Measurements from ENCODE around the gene MAN1A1.

The MAN1A1 gene

DNA sequence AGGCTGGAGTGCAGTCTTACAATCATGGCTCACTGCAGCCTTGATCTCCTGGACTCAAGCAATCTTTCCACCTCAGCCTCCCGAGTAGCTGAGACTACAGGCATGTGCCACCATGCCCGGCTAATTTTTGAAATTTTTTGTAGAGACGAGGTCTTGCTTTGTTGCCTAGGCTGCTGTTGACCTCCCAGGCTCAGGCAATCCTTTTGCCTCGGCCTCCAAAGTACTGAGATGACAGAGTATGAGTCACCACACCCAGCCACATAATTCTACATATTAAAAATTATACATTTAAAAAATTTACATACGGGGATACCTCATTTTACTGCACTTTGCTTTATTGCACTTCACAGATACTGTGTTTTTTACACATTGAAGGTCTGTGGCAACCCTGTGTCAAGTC lies 115.1 kb downstream of the MAN1A1 start:
- TF ChIP-seq POLR2AphosphoS5 (IDR thresholded peaks at IDR 0.05; ENCODE audit: low read depth, low read length) (no peak), SIN3A (IDR thresholded peaks at IDR 0.05; ENCODE audit: borderline replicate concordance, insufficient read depth, low read length) (no peak), TAF1 (IDR thresholded peaks at IDR 0.05; ENCODE audit: borderline replicate concordance, insufficient read depth, low read length) (no peak), FOXP2 (optimal IDR thresholded peaks at IDR 0.05; ENCODE audit: borderline replicate concordance, extremely low read depth, extremely low read length, insufficient read depth) (no peak)
- TF ChIP-seq, protein P1, sequence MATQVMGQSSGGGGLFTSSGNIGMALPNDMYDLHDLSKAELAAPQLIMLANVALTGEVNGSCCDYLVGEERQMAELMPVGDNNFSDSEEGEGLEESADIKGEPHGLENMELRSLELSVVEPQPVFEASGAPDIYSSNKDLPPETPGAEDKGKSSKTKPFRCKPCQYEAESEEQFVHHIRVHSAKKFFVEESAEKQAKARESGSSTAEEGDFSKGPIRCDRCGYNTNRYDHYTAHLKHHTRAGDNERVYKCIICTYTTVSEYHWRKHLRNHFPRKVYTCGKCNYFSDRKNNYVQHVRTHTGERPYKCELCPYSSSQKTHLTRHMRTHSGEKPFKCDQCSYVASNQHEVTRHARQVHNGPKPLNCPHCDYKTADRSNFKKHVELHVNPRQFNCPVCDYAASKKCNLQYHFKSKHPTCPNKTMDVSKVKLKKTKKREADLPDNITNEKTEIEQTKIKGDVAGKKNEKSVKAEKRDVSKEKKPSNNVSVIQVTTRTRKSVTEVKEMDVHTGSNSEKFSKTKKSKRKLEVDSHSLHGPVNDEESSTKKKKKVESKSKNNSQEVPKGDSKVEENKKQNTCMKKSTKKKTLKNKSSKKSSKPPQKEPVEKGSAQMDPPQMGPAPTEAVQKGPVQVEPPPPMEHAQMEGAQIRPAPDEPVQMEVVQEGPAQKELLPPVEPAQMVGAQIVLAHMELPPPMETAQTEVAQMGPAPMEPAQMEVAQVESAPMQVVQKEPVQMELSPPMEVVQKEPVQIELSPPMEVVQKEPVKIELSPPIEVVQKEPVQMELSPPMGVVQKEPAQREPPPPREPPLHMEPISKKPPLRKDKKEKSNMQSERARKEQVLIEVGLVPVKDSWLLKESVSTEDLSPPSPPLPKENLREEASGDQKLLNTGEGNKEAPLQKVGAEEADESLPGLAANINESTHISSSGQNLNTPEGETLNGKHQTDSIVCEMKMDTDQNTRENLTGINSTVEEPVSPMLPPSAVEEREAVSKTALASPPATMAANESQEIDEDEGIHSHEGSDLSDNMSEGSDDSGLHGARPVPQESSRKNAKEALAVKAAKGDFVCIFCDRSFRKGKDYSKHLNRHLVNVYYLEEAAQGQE (IDR thresholded peaks at IDR 0.05; ENCODE audit: insufficient read depth in 1 of 2, low read depth in 2 of 2, low read length in 2 of 2), result no peak

DNA sequence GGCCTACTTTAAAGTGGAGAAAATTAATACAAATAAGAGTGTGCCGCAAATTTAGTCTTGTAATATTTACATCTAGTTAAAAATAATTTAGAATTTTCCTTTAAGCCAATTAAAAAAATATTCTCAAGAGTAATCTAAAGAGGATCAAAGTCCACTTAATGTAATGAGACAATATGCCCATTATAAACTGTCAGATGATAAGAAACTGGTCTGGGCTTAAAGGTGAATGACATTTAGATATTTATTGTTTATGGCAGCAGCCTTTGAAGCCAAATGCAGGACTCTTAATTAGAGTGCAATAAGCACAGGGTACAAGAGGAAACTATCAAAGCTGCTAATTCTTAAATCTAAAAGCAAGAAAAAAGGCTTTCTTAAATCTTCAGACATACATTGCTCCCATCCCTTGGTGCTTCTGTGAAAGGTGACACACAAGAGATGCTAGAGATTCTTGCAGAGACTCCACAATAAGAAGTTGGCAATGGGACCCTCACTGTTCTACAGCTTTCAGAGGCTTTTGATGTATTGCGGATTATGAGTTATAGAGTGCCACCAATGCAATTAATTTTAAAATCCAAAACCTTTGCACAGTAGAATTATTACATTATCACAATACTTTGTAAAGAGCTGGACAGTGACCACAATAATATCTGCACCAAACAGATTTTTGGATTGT lies 116.1 kb downstream of the MAN1A1 start:
- TF ChIP-seq TAF1 (IDR thresholded peaks at IDR 0.05; ENCODE audit: borderline replicate concordance, insufficient read depth, low read length) (no peak), POLR2AphosphoS5 (IDR thresholded peaks at IDR 0.05; ENCODE audit: low read depth, low read length) (no peak)
- TF ChIP-seq, protein P1 (IDR thresholded peaks at IDR 0.05; ENCODE audit: insufficient read depth in 1 of 2, low read depth in 2 of 2, low read length in 2 of 2), result no peak

DNA sequence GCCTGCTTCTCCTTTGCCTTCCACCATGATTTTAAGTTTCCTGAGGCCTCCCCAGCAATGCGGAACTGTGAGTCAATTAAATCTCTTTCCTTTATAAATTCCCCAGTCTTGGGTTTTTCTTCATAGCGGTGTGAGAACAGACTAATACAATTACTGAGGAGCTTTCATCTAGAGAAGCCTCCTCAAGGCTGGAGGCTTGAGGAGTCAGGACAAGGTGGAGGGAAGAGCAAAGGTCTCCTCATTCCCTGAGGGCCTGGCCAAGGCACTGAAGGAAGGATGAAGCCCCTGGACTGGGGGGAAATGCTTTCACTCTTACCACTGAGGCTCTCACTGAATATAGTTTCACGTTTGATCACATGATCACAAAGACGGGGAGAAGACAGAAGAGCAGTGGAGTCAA lies 118.2 kb downstream of the MAN1A1 start:
- TF ChIP-seq, protein P1 (IDR thresholded peaks at IDR 0.05; ENCODE audit: insufficient read depth in 1 of 2, low read depth in 2 of 2, low read length in 2 of 2), result no peak
- TF ChIP-seq POLR2AphosphoS5 (IDR thresholded peaks at IDR 0.05; ENCODE audit: low read depth, low read length) (no peak), SIN3A (IDR thresholded peaks at IDR 0.05; ENCODE audit: borderline replicate concordance, insufficient read depth, low read length) (no peak), FOXP2 (optimal IDR thresholded peaks at IDR 0.05; ENCODE audit: borderline replicate concordance, extremely low read depth, extremely low read length, insufficient read depth) (no peak), TAF1 (IDR thresholded peaks at IDR 0.05; ENCODE audit: borderline replicate concordance, insufficient read depth, low read length) (no peak)

DNA sequence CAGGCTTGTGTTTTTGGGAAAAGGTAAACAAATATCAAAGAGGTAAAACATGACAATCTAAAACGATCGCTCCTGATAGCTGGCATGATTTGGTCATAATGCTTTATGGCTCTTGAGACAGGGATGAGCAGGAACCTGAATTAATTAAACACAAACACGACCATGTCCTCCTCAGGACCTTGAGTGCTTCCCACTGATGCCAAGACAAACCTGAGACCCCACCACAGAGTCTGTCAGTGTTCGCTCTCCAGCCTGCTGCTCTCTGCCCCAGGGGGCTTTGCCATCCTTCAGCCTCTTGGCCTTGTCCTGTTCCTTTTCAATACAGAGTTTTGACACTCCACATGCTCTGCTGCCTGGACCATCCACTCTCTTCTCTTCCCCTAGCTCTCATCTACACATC lies 119.4 kb downstream of the MAN1A1 start:
- TF ChIP-seq POLR2AphosphoS5 (IDR thresholded peaks at IDR 0.05; ENCODE audit: low read depth, low read length), result no peak
- TF ChIP-seq SIN3A (IDR thresholded peaks at IDR 0.05; ENCODE audit: borderline replicate concordance, insufficient read depth, low read length), result no peak
- TF ChIP-seq FOXP2 (optimal IDR thresholded peaks at IDR 0.05; ENCODE audit: borderline replicate concordance, extremely low read depth, extremely low read length, insufficient read depth), result no peak
- no peak for TF ChIP-seq TAF1 (IDR thresholded peaks at IDR 0.05; ENCODE audit: borderline replicate concordance, insufficient read depth, low read length)
- TF ChIP-seq, protein P1 (IDR thresholded peaks at IDR 0.05; ENCODE audit: insufficient read depth in 1 of 2, low read depth in 2 of 2, low read length in 2 of 2), result no peak

DNA sequence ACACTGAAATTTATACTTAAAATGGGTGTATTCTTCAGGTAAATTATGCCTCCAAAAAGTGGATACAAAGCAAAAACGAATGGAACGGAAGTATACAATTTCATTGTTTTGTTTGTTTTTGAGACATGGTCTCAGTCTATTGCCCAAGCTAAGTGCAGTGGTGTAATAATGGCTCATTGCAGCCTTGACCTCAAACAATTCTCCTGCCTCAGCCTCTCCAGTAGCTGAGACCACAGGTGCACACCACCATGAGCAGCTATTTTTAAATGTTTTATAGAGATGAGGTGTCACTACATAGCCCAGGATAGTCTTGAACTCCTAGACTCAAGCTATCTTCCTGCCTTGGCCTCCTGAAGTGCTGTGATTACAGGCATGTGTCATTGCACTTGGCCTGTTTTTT lies 122.2 kb downstream of the MAN1A1 start:
- TF ChIP-seq SIN3A (IDR thresholded peaks at IDR 0.05; ENCODE audit: borderline replicate concordance, insufficient read depth, low read length), result no peak
- no peak for TF ChIP-seq FOXP2 (optimal IDR thresholded peaks at IDR 0.05; ENCODE audit: borderline replicate concordance, extremely low read depth, extremely low read length, insufficient read depth)
